Activated naive CD4-positive, alpha-beta T cell treated with anti-CD3 and anti-CD28 coated beads, Interleukin-2, amount 10 ng/mL, durations not matched to agents 7 days and 5 days (primary cell): Measurements from ENCODE around the gene TMEM207.
"Not testable (repeated sequence)": the region's sequence is repeated elsewhere in the genome, so short reads cannot be mapped to it uniquely, and the experiment has no call there.

Experiments used
- CTCF ChIA-PET: fragments of 350-600 bp; sonication (Branson Sonifier 250); formaldehyde crosslinking; loops from one replicate; lab custom pipeline; 2021; ENCODE audit warnings: antibody characterized with exemption; lab: Charles Lee
- DNase-seq: peaks from one replicate; pipeline ENCODE4 v3.0.0-alpha.2; 2020
- H3K27ac Mint-ChIP-seq: one replicate; pipeline ENCODE4 v1.8.0; 2021; ENCODE audit warnings: mild to moderate bottlenecking, moderate library complexity, mixed read lengths
- H3K27me3 Mint-ChIP-seq: one replicate; pipeline ENCODE4 v1.8.0; 2021; ENCODE audit warnings: mild to moderate bottlenecking, mixed read lengths
- H3K36me3 Mint-ChIP-seq: one replicate; pipeline ENCODE4 v1.8.0; 2021; ENCODE audit warnings: mixed read lengths
- H3K4me1 Mint-ChIP-seq: one replicate; pipeline ENCODE4 v1.8.0; 2021; ENCODE audit warnings: mixed read lengths
- H3K4me3 Mint-ChIP-seq: one replicate; pipeline ENCODE4 v1.8.0; 2021; ENCODE audit warnings: mild to moderate bottlenecking, moderate library complexity, mixed read lengths
- H3K9me3 Mint-ChIP-seq: one replicate; pipeline ENCODE4 v1.8.0; 2021; ENCODE audit warnings: mixed read lengths

TMEM207 gene

GRCh38 chr3:190473261-190473660 is 23.6 kb upstream of the TMEM207 start:
- H3K4me3 Mint-ChIP-seq, CTCF ChIA-PET, H3K9me3 Mint-ChIP-seq, DNase-seq, H3K4me1 Mint-ChIP-seq, H3K27me3 Mint-ChIP-seq, H3K36me3 Mint-ChIP-seq, H3K27ac Mint-ChIP-seq: not testable (repeated sequence)

GRCh38 chr3:190467922-190468321 is 18.2 kb upstream of the TMEM207 start:
- CTCF ChIA-PET, result no interaction called here
- no peaks in the 10 kb centered on the region for H3K4me1 Mint-ChIP-seq
- H3K36me3 Mint-ChIP-seq, result no peaks in the 10 kb centered on the region
- no peak for DNase-seq
- H3K27me3 Mint-ChIP-seq, result peaks cover 5% of the 10 kb centered on the region
- no peak overlapping the region for H3K27ac Mint-ChIP-seq
- H3K9me3 Mint-ChIP-seq, result peaks cover 7% of the 10 kb centered on the region
- no peak overlapping the region for H3K4me3 Mint-ChIP-seq

GRCh38 chr3:190458040-190458439 is 8.3 kb upstream of the TMEM207 start:
- Mint-ChIP-seq H3K4me1 (no peaks in the 10 kb centered on the region), H3K27me3 (peaks cover 3% of the 10 kb centered on the region), H3K9me3 (no peaks in the 10 kb centered on the region), H3K27ac (no peak overlapping the region), H3K36me3 (no peaks in the 10 kb centered on the region), H3K4me3 (no peak overlapping the region)
- CTCF ChIA-PET, result no interaction called here
- no peak for DNase-seq

DNA sequence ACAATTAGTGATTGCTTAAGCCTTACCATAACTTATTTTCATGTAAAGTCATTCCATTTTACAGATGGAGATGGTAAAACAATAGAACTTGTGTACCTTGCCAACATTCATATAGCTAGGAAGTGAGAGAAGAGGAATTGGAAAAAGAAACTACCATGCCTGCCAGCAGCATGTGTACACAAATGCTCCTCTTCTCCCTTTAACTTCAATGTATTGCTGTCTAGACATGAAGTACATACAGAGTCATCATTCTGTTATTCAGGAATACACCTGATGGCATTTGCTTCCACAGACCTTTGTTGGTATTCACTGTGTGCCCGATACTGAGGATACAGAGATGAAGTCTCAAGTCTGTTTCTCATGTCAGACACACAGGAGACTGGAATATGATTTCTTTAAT is 7.1 kb upstream of the TMEM207 start:
- H3K36me3 Mint-ChIP-seq, result no peaks in the 10 kb centered on the region
- CTCF ChIA-PET, result interaction anchor here (1.4 kb wide), 1 partner anchor 240 kb away, joined by 4 read pairs; no protein-coding TSS in a partner anchor
- no peak for DNase-seq
- H3K27me3 Mint-ChIP-seq, result peaks cover 3% of the 10 kb centered on the region
- no peaks in the 10 kb centered on the region for H3K9me3 Mint-ChIP-seq
- H3K27ac Mint-ChIP-seq, result no peak overlapping the region
- H3K4me1 Mint-ChIP-seq, result no peaks in the 10 kb centered on the region
- no peak overlapping the region for H3K4me3 Mint-ChIP-seq

GRCh38 chr3:190455828-190456227 is 6.1 kb upstream of the TMEM207 start:
- H3K27me3 Mint-ChIP-seq, result peaks cover 3% of the 10 kb centered on the region
- CTCF ChIA-PET, result interaction anchor here (1.4 kb wide), 1 partner anchor 241 kb away, joined by 4 read pairs; no protein-coding TSS in a partner anchor
- DNase-seq, result no peak
- H3K4me1 Mint-ChIP-seq, result no peaks in the 10 kb centered on the region
- no peak overlapping the region for H3K27ac Mint-ChIP-seq
- H3K4me3 Mint-ChIP-seq, result no peak overlapping the region
- H3K9me3 Mint-ChIP-seq, result no peaks in the 10 kb centered on the region
- no peaks in the 10 kb centered on the region for H3K36me3 Mint-ChIP-seq

DNA sequence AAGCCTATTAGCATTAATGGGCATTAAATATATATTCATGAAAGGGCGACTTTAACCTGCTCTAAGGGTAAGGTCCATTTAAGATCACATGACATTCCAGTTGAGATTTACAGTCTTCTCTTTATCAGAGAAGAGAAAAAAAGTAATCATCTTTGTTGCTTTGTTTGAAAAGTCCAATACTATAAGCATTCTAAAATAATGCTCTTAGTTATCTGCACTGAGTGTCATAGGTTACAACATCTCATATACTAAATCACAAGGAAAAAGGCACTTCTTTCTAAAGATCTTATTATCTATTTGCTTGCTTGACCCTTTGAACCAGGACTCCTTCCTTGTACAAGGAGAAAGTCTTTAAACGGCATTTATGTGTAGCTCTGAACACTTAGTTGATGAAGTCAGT is 1.4 kb downstream of the TMEM207 start:
- Mint-ChIP-seq H3K4me3 (no peak overlapping the region), H3K27ac (no peak overlapping the region), H3K27me3 (no peaks in the 10 kb centered on the region), H3K36me3 (no peaks in the 10 kb centered on the region), H3K9me3 (no peaks in the 10 kb centered on the region), H3K4me1 (peaks cover 10% of the 10 kb centered on the region)
- CTCF ChIA-PET, result interaction anchor here (1.6 kb wide), 1 partner anchor 24 kb away, joined by 6 read pairs; no protein-coding TSS in a partner anchor
- no peak for DNase-seq

DNA sequence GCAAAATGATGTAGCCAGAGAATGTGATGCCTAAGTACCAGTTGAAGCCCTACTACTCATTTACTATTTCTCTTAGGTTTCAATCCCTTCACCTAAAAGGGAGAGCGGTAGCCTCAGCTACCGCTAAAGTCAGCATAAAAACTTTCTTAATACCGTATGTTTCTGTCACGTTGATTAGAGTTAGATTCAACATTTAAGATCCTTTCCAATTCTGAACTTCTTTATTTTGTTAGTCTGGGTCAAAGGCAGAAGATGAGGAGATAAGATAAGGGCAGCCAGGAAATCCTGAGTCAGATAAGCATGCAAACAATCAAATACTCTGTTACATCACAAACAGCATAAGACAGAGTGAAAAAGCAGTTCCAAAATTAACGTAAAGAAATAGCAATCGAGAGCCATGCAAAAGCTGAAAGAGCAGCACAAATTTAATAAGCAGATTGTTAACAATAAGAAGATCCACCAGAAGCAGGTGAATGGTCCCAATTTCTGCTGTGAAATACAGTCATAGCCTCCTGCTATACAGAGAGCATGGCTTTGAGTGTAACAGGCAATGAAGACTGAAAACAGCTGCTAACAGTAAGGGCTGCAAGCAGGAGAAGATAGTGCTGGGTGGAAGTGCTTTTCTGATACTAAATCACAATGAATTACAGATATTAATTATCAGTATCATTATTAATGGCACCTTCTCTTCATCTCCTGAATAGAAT is 3.0 kb downstream of the TMEM207 start:
- Mint-ChIP-seq H3K9me3 (no peaks in the 10 kb centered on the region), H3K27me3 (no peaks in the 10 kb centered on the region), H3K27ac (no peak overlapping the region), H3K4me3 (no peak overlapping the region), H3K36me3 (no peaks in the 10 kb centered on the region), H3K4me1 (peaks cover 10% of the 10 kb centered on the region)
- CTCF ChIA-PET, result interaction anchor here (1.6 kb wide), 1 partner anchor 22 kb away, joined by 6 read pairs; no protein-coding TSS in a partner anchor
- no peak for DNase-seq

DNA sequence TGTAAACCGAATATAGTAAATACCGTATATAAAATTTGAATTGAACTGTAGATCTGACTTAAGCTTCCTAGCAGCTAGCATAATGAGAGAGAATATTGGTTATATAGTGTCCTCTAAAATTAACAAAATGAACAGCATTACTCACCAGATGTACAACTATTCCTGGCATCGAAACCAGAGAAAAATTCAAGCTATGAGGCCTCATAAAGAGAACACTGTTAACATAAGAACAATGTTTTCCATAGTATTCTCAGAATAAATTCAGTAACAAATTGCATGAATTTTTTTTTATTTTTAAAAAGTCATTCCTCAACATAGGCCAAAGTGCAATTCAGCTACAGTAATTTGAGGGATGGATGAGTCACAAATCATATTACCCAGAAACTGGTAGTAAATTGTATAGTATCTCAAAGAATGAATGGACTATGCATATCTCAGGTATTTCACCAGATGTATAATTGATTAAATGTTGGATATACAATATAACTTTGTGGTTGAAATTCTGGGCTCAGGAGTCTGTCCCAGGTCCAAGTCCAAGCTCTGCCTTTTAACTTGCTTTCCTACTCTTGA is 5.0 kb downstream of the TMEM207 start:
- Mint-ChIP-seq H3K27me3 (no peaks in the 10 kb centered on the region), H3K27ac (no peak overlapping the region), H3K4me3 (no peak overlapping the region), H3K4me1 (peaks cover 10% of the 10 kb centered on the region), H3K9me3 (no peaks in the 10 kb centered on the region), H3K36me3 (no peaks in the 10 kb centered on the region)
- CTCF ChIA-PET, result no interaction called here
- no peak for DNase-seq

GRCh38 chr3:190444006-190444405 is 5.7 kb downstream of the TMEM207 start:
- CTCF ChIA-PET, result no interaction called here
- H3K9me3 Mint-ChIP-seq, result no peaks in the 10 kb centered on the region
- no peak for DNase-seq
- no peaks in the 10 kb centered on the region for H3K36me3 Mint-ChIP-seq
- no peak overlapping the region for H3K27ac Mint-ChIP-seq
- no peaks in the 10 kb centered on the region for H3K27me3 Mint-ChIP-seq
- peaks cover 10% of the 10 kb centered on the region for H3K4me1 Mint-ChIP-seq
- H3K4me3 Mint-ChIP-seq, result no peak overlapping the region

DNA sequence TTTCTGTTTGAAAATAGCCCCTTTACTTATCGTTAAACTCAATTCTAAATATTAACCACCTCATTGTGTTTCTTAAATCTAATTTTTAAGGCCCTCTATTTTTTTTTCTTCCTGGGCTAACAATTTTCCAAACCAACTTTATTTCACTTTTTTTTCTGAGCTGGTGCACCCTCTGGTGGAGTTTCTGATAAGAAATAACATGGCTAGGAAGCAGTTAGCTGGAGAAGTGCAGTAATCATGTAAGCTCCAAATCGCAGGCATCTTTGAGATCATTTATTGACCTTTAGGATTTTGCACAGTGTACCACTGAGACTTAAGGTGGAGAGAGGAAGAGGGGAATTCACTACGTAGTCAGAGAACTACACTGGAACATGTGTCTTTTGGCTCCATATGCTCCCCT is 6.4 kb downstream of the TMEM207 start:
- DNase-seq, result no peak
- no peaks in the 10 kb centered on the region for H3K36me3 Mint-ChIP-seq
- H3K4me3 Mint-ChIP-seq, result no peak overlapping the region
- H3K9me3 Mint-ChIP-seq, result no peaks in the 10 kb centered on the region
- peaks cover 10% of the 10 kb centered on the region for H3K4me1 Mint-ChIP-seq
- no peak overlapping the region for H3K27ac Mint-ChIP-seq
- CTCF ChIA-PET, result interaction anchor here (1.2 kb wide), 1 partner anchor 475 kb away, joined by 4 read pairs; no protein-coding TSS in a partner anchor
- H3K27me3 Mint-ChIP-seq, result no peaks in the 10 kb centered on the region

- Mint-ChIP-seq H3K4me3 (no peak overlapping the region), H3K27me3 (no peaks in the 10 kb centered on the region), H3K36me3 (no peaks in the 10 kb centered on the region), H3K4me1 (peaks cover 8% of the 10 kb centered on the region), H3K27ac (no peak overlapping the region), H3K9me3 (no peaks in the 10 kb centered on the region)
- no peak for DNase-seq
- CTCF ChIA-PET, result no interaction called here
These were observed 7.5 kb downstream of the TMEM207 start for GRCh38 chr3:190442240-190442639.

- Mint-ChIP-seq H3K27ac (no peak overlapping the region), H3K36me3 (no peaks in the 10 kb centered on the region), H3K9me3 (no peaks in the 10 kb centered on the region), H3K4me1 (no peaks in the 10 kb centered on the region), H3K27me3 (peaks cover 12% of the 10 kb centered on the region), H3K4me3 (no peak overlapping the region)
- no peak for DNase-seq
- CTCF ChIA-PET, result no interaction called here
These were observed 13.4 kb downstream of the TMEM207 start for GRCh38 chr3:190436331-190436730.

GRCh38 chr3:190435618-190436017 is 14.1 kb downstream of the TMEM207 start:
- no peaks in the 10 kb centered on the region for H3K36me3 Mint-ChIP-seq
- H3K9me3 Mint-ChIP-seq, result no peaks in the 10 kb centered on the region
- no peak overlapping the region for H3K4me3 Mint-ChIP-seq
- no peak for DNase-seq
- CTCF ChIA-PET, result no interaction called here
- H3K4me1 Mint-ChIP-seq, result no peaks in the 10 kb centered on the region
- H3K27ac Mint-ChIP-seq, result no peak overlapping the region
- peaks cover 12% of the 10 kb centered on the region for H3K27me3 Mint-ChIP-seq

- H3K36me3 Mint-ChIP-seq, result no peaks in the 10 kb centered on the region
- CTCF ChIA-PET, result no interaction called here
- H3K27ac Mint-ChIP-seq, result no peak overlapping the region
- H3K9me3 Mint-ChIP-seq, result no peaks in the 10 kb centered on the region
- no peak for DNase-seq
- no peak overlapping the region for H3K4me3 Mint-ChIP-seq
- peaks cover 12% of the 10 kb centered on the region for H3K27me3 Mint-ChIP-seq
- H3K4me1 Mint-ChIP-seq, result no peaks in the 10 kb centered on the region
These were observed 16.1 kb downstream of the TMEM207 start for GRCh38 chr3:190433626-190434025.

- Mint-ChIP-seq H3K4me1 (no peaks in the 10 kb centered on the region), H3K9me3 (no peaks in the 10 kb centered on the region), H3K27ac (no peak overlapping the region), H3K27me3 (peaks cover 12% of the 10 kb centered on the region), H3K4me3 (no peak overlapping the region), H3K36me3 (no peaks in the 10 kb centered on the region)
- no peak for DNase-seq
- CTCF ChIA-PET, result no interaction called here
These were observed 17.5 kb downstream of the TMEM207 start for GRCh38 chr3:190432216-190432615.
